ENCODE data around the gene E2F3. TPM values are rescaled to one million over a fixed set of nuclear protein-coding genes. Genes with fewer than 3 reads are reported as not detected.

E2F3 gene
- total RNA-seq, 4 donors from 2014 or later = 3.5 to 5.1 (median 4.0) TPM

- H3K36me3 ChIP-seq = no peaks in the 10 kb centered on the region
- TF ChIP-seq POLR2A (IDR thresholded peaks at IDR 0.05) (no peak), CTCF (IDR thresholded peaks at IDR 0.05) (no peak), EP300 (IDR thresholded peaks at IDR 0.05) (no peak)
- H3K27ac ChIP-seq = no peak overlapping the region
- WGBS, 2 donors = 79 to 88% methylated on average over 7 of the region's 7 CpGs
- H3K9me3 ChIP-seq = no peaks in the 10 kb centered on the region
- DNase-seq (ENCODE audit: low spot score in 2 of 2) = no peak
- H3K4me3 ChIP-seq = no peak overlapping the region
- H3K27me3 ChIP-seq = no peaks in the 10 kb centered on the region
- H3K4me1 ChIP-seq = peaks cover 0 to 21% (median 1%) of the 10 kb centered on the region in 4 donors
These were observed 40.2 kb downstream of the E2F3 start for GRCh38 chr6:20441921-20442320.

GRCh38 chr6:20444786-20445271 is 43.1 kb downstream of the E2F3 start:
- no peak overlapping the region for H3K27ac ChIP-seq
- TF ChIP-seq EP300 (IDR thresholded peaks at IDR 0.05) = no peak
- no peak for TF ChIP-seq CTCF (IDR thresholded peaks at IDR 0.05)
- no peak for TF ChIP-seq POLR2A (IDR thresholded peaks at IDR 0.05)
- H3K4me3 ChIP-seq = no peak overlapping the region
- no peak for DNase-seq (ENCODE audit: low spot score in 2 of 2)
- WGBS, 2 donors = 67 to 71% methylated on average over 5 of the region's 5 CpGs
- no peaks in the 10 kb centered on the region for H3K27me3 ChIP-seq
- H3K36me3 ChIP-seq = no peaks in the 10 kb centered on the region
- peaks cover 0 to 26% (median 1%) of the 10 kb centered on the region in 4 donors for H3K4me1 ChIP-seq
- no peaks in the 10 kb centered on the region for H3K9me3 ChIP-seq

- peaks cover 0 to 4% (median 0%) of the 10 kb centered on the region in 4 donors for H3K9me3 ChIP-seq
- 35 to 39% methylated on average over 3 of the region's 3 CpGs for WGBS, 2 donors
- H3K27me3 ChIP-seq = no peaks in the 10 kb centered on the region
- peak in 1 of 2 donors; percentile 14 for DNase-seq (ENCODE audit: low spot score in 2 of 2)
- no peak for TF ChIP-seq POLR2A (IDR thresholded peaks at IDR 0.05)
- no peak for TF ChIP-seq CTCF (IDR thresholded peaks at IDR 0.05)
- TF ChIP-seq EP300 (IDR thresholded peaks at IDR 0.05) = no peak
- H3K4me1 ChIP-seq = peaks cover 0 to 17% (median 1%) of the 10 kb centered on the region in 4 donors
- no peak overlapping the region for H3K4me3 ChIP-seq
- H3K27ac ChIP-seq = peak overlapping the region in 2 of 4 donors; percentile 22 to 32
- no peaks in the 10 kb centered on the region for H3K36me3 ChIP-seq
These were observed 45.5 kb downstream of the E2F3 start for GRCh38 chr6:20447157-20447556.

GRCh38 chr6:20447581-20448132 is 46.0 kb downstream of the E2F3 start:
- H3K4me3 ChIP-seq = no peak overlapping the region
- no peak for DNase-seq (ENCODE audit: low spot score in 2 of 2)
- WGBS, 2 donors = 28 to 30% methylated on average over 4 of the region's 4 CpGs
- peak overlapping the region in 2 of 4 donors; percentile 22 to 32 for H3K27ac ChIP-seq
- H3K36me3 ChIP-seq = no peaks in the 10 kb centered on the region
- TF ChIP-seq POLR2A (IDR thresholded peaks at IDR 0.05) = no peak
- no peak for TF ChIP-seq CTCF (IDR thresholded peaks at IDR 0.05)
- no peak for TF ChIP-seq EP300 (IDR thresholded peaks at IDR 0.05)
- peaks cover 0 to 4% (median 0%) of the 10 kb centered on the region in 4 donors for H3K9me3 ChIP-seq
- no peaks in the 10 kb centered on the region for H3K27me3 ChIP-seq
- peaks cover 0 to 17% (median 1%) of the 10 kb centered on the region in 4 donors for H3K4me1 ChIP-seq

- Histone ChIP-seq H3K27ac (no peak overlapping the region), H3K27me3 (no peaks in the 10 kb centered on the region), H3K4me3 (no peak overlapping the region), H3K9me3 (peaks cover 0 to 4% (median 0%) of the 10 kb centered on the region in 4 donors), H3K36me3 (no peaks in the 10 kb centered on the region), H3K4me1 (peaks cover 0 to 17% (median 1%) of the 10 kb centered on the region in 4 donors)
- no peak for DNase-seq (ENCODE audit: low spot score in 2 of 2)
- TF ChIP-seq CTCF (IDR thresholded peaks at IDR 0.05) (no peak), EP300 (IDR thresholded peaks at IDR 0.05) (no peak), POLR2A (IDR thresholded peaks at IDR 0.05) (no peak)
- 76 to 81% methylated on average over 2 of the region's 2 CpGs for WGBS, 2 donors
These were observed 47.1 kb downstream of the E2F3 start for GRCh38 chr6:20448828-20449227.
